ENCODE measurements around the gene ALKBH7.

DNA sequence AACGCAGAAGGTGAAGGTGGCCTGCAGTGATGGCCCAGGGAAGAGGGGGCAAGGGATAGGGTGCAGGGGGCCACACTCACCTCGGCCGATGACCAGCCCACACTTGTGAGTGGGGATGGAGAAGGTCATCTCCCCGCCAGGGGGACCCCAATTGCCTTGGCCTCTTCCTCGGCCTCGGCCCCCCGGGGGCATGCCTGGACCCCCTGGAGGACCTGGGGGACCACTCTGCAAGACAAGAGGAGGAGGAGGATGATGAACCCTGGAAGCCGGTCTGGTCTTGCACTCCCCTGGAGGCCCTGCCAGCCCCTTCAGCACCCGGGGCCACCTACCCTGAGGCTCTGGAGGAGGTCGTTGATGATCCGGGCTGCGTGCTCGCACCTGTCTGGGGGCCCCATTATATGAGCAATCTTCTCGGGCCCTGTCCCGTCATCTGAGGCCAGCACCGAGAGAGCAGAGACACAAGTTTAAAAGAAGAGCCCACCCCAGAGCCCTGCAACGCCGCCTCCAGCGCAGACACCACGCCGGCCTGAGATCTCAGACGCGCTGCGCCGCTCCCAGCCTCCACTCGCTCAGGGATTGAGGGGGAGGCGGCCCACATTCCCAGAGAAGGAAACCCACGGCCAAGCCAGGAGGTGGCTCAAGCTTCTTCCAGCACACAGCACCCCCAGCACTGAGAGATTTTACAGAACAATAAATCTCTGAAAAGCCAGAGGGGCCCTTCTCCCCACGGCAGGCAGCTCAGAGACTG, 44.2 kb downstream of the ALKBH7 start:
- TF ChIP-seq, protein P1, sequence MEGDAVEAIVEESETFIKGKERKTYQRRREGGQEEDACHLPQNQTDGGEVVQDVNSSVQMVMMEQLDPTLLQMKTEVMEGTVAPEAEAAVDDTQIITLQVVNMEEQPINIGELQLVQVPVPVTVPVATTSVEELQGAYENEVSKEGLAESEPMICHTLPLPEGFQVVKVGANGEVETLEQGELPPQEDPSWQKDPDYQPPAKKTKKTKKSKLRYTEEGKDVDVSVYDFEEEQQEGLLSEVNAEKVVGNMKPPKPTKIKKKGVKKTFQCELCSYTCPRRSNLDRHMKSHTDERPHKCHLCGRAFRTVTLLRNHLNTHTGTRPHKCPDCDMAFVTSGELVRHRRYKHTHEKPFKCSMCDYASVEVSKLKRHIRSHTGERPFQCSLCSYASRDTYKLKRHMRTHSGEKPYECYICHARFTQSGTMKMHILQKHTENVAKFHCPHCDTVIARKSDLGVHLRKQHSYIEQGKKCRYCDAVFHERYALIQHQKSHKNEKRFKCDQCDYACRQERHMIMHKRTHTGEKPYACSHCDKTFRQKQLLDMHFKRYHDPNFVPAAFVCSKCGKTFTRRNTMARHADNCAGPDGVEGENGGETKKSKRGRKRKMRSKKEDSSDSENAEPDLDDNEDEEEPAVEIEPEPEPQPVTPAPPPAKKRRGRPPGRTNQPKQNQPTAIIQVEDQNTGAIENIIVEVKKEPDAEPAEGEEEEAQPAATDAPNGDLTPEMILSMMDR (IDR thresholded peaks at IDR 0.05) = no peak
- no peak for TF ChIP-seq POLR2AphosphoS5 (IDR thresholded peaks at IDR 0.05)
- TF ChIP-seq POLR2A (IDR thresholded peaks at IDR 0.05) = no peak
- TF ChIP-seq EP300 (IDR thresholded peaks at IDR 0.05) = no peak
